Measurements from ENCODE around the gene SRRM4. TPM values are rescaled to one million over a fixed set of nuclear protein-coding genes. Genes with fewer than 3 reads are reported as not detected.

The SRRM4 gene
- total RNA-seq, 1 donor from 2014 or later: not detected

GRCh38 chr12:119201789-119202543 lies 220.6 kb downstream of the SRRM4 start:
- DNase-seq (ENCODE audit: low read depth in 2 of 2): no peak

GRCh38 chr12:119202544-119202943 lies 221.2 kb downstream of the SRRM4 start:
- no peak for DNase-seq (ENCODE audit: low read depth in 2 of 2)

- DNase-seq (ENCODE audit: low read depth in 2 of 2): no peak
Measured at GRCh38 chr12:119204131-119204530, 222.8 kb downstream of the SRRM4 start.

GRCh38 chr12:119204671-119205285 lies 223.4 kb downstream of the SRRM4 start:
- DNase-seq (ENCODE audit: low read depth in 2 of 2): no peak

GRCh38 chr12:119206348-119207062 lies 225.2 kb downstream of the SRRM4 start:
- DNase-seq (ENCODE audit: low read depth in 2 of 2): no peak

- DNase-seq (ENCODE audit: low read depth in 2 of 2): no peak
Measured at GRCh38 chr12:119207063-119207560, 225.8 kb downstream of the SRRM4 start.

- DNase-seq (ENCODE audit: low read depth in 2 of 2): no peak
Measured at GRCh38 chr12:119208626-119209061, 227.3 kb downstream of the SRRM4 start.

GRCh38 chr12:119211884-119212283 lies 230.5 kb downstream of the SRRM4 start:
- DNase-seq (ENCODE audit: low read depth in 2 of 2): no peak

Other genes with a start within 250 kb of the SRRM4 start
- 2.1 and 2.8 TPM in 2 replicates for gene HSPB8, start 197.4 kb downstream of the SRRM4 start, total RNA-seq

Measured in dermis microvascular lymphatic vessel endothelial cell (primary cell).